SK-N-SH (cell line): Measurements from ENCODE around the gene PHAF1.

Source experiments
- EP300 ChIP-seq, 2 experiments: IDR thresholded peaks; 2 replicates each; pipeline versions ENCODE4 v1.4.0 to v1.6.1; 2012; ENCODE audit warnings: borderline replicate concordance in 1 of 2, low read depth in 1 of 2, low read length in 1 of 2
- IRF3 ChIP-seq: fragments of 150-350 bp; IDR thresholded peaks from 2 replicates; pipeline ENCODE4 v1.6.1; 2016; ENCODE audit warnings: mild to moderate bottlenecking, low read depth, low read length
- JUND ChIP-seq: IDR thresholded peaks from 2 replicates; pipeline ENCODE4 v1.4.0; 2012
- MAX ChIP-seq: IDR thresholded peaks from 2 replicates; pipeline ENCODE4 v1.4.0; 2012; ENCODE audit warnings: low read depth
- POLR2AphosphoS5 ChIP-seq: IDR thresholded peaks from 2 replicates; pipeline ENCODE4 v1.6.1; 2012; ENCODE audit warnings: low read depth, low read length
- TF ChIP-seq, protein P1 (sequence below): fragments of 150-350 bp; IDR thresholded peaks from 2 replicates; pipeline ENCODE4 v1.6.1; 2017; ENCODE audit warnings: antibody characterized with exemption, low read length, low read depth, borderline replicate concordance
- TF ChIP-seq, protein P2 (sequence below): fragments of 200-600 bp; sonication (generic); IDR thresholded peaks from 2 replicates; pipeline ENCODE4 v1.6.1; 2017; ENCODE audit warnings: antibody characterized with exemption, mild to moderate bottlenecking, moderate library complexity

DNA sequence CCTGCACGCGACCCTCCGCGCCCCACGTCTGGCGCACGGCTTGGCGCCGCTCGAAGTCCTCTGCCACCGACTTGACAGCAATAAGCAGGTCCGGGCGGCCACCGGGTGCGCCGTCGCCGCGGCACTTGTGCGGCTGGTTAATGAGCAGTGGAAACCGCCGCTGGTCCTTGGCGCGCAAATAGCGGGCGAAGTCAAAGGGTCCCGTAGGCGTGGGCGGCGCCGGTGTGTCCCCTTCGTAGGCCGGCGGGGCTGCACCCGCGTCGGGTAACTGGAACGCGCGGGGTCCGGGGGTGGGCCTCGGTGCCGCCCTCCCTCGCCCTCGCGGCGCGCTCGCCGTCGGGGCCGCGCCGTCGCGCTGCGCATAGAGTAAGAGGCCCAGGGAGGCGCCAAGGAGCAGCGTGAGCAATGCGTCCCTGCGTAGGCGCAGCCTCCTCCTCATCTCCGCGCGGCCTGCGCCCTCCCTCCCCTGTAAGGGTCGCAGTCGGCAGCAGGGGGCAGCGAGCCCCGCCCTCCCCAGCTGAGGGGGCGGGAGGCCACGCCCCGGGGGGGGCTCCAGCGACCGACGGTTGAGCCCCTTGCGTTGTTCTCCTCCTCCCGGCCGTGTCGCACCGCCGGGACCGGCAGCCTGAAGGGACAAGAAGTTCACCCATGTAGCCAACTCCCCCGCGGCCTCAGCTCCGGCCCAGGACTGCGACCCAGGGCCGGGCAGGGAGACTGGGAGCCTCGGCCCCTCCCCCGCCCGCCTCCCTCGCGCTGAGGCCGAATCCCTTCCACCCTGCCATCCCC is 40.5 kb downstream of the PHAF1 start:
- TF ChIP-seq POLR2AphosphoS5 (no peak), IRF3 (no peak), MAX (no peak), EP300 (IDR thresholded peaks at IDR 0.05; ENCODE audit: borderline replicate concordance in 1 of 2, low read depth in 1 of 2, low read length in 1 of 2) (no peak), JUND (no peak)
- TF ChIP-seq, protein P1, sequence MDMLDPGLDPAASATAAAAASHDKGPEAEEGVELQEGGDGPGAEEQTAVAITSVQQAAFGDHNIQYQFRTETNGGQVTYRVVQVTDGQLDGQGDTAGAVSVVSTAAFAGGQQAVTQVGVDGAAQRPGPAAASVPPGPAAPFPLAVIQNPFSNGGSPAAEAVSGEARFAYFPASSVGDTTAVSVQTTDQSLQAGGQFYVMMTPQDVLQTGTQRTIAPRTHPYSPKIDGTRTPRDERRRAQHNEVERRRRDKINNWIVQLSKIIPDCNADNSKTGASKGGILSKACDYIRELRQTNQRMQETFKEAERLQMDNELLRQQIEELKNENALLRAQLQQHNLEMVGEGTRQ, result no peak
- TF ChIP-seq, protein P2, sequence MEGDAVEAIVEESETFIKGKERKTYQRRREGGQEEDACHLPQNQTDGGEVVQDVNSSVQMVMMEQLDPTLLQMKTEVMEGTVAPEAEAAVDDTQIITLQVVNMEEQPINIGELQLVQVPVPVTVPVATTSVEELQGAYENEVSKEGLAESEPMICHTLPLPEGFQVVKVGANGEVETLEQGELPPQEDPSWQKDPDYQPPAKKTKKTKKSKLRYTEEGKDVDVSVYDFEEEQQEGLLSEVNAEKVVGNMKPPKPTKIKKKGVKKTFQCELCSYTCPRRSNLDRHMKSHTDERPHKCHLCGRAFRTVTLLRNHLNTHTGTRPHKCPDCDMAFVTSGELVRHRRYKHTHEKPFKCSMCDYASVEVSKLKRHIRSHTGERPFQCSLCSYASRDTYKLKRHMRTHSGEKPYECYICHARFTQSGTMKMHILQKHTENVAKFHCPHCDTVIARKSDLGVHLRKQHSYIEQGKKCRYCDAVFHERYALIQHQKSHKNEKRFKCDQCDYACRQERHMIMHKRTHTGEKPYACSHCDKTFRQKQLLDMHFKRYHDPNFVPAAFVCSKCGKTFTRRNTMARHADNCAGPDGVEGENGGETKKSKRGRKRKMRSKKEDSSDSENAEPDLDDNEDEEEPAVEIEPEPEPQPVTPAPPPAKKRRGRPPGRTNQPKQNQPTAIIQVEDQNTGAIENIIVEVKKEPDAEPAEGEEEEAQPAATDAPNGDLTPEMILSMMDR, result no peak
